ENCODE results near the gene CNTN1.

Gene CNTN1

DNA sequence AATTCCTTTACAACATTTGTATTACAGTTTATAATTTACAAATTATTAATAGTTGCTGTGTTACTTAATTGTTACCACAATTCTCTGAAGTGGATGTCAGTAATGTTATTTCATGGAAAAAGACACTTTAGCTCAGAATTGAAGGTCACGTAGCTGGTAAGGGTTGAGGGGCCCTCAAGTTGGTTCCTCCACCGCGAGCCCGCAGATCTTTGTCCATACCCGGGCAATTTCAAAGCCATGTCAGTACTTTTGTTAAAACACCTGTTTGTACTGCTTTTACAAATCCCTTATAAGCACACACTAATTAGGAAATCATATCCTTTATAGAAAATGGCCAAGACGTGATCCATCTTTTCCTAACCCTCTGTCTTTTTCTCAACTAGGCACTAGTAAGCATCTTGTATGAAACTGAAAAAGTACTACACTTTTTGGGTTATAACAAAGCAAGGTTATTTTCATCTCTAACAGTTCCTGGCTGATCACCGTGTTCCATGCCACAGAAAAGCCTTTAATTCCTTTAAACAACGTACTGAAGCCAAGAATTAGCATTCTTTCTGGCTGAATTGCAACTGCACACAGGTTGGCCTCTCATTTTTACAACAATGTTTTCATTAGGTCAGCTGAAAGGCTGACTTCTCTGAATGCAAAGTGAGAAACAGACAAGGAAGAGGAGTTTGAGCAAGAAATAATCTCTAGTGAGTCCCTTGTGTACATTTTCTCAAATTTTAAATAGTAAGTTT is 76.1 kb downstream of the CNTN1 start:
- no peak overlapping the region for H3K27ac ChIP-seq
- TF ChIP-seq, protein P1, sequence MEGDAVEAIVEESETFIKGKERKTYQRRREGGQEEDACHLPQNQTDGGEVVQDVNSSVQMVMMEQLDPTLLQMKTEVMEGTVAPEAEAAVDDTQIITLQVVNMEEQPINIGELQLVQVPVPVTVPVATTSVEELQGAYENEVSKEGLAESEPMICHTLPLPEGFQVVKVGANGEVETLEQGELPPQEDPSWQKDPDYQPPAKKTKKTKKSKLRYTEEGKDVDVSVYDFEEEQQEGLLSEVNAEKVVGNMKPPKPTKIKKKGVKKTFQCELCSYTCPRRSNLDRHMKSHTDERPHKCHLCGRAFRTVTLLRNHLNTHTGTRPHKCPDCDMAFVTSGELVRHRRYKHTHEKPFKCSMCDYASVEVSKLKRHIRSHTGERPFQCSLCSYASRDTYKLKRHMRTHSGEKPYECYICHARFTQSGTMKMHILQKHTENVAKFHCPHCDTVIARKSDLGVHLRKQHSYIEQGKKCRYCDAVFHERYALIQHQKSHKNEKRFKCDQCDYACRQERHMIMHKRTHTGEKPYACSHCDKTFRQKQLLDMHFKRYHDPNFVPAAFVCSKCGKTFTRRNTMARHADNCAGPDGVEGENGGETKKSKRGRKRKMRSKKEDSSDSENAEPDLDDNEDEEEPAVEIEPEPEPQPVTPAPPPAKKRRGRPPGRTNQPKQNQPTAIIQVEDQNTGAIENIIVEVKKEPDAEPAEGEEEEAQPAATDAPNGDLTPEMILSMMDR (conservative IDR thresholded peaks at IDR 0.05) = no peak

DNA sequence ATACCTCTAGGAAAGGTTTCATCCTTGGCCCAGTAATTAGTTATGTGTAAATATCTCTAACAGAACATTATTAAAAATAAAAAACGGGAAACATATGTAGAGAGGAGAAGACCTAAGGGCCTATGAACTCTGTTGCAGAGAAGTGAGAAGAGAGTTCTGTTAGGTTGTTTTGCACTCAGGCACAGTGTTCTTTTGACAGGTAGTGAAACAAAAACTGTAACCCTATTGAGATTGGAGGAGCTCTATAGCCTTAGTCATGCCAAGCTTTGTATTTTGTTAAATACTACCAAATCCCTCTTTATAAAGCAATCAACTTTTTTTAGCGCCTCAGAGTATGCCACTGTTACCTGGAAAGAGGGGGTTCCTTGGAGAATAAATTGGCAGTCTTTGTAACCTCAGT is 77.6 kb downstream of the CNTN1 start:
- H3K27ac ChIP-seq = no peak overlapping the region
- TF ChIP-seq, protein P1 (conservative IDR thresholded peaks at IDR 0.05) = no peak

DNA sequence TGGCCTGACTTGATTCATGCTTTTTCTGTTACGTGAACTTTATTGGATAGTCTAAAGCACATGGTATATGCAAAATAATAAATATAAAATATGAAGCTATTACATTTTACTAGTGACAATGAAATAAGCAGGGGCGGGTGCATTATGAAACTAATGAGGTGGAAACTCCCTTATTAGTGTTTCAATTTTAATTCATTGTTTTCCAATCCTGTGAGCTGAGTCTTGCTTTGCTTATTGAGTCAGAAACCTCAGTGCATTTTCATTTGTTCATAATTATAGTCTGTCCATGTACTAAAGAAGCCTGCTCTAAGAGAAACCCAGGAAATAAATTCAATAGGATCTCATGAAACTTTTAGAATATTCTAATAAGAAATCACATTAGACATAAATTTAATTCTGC is 78.5 kb downstream of the CNTN1 start:
- TF ChIP-seq, protein P1 (conservative IDR thresholded peaks at IDR 0.05) = no peak
- H3K27ac ChIP-seq = no peak overlapping the region

GRCh38 chr12:40775661-40776060 is 83.4 kb downstream of the CNTN1 start:
- TF ChIP-seq, protein P1 (conservative IDR thresholded peaks at IDR 0.05) = no peak
- no peak overlapping the region for H3K27ac ChIP-seq

DNA sequence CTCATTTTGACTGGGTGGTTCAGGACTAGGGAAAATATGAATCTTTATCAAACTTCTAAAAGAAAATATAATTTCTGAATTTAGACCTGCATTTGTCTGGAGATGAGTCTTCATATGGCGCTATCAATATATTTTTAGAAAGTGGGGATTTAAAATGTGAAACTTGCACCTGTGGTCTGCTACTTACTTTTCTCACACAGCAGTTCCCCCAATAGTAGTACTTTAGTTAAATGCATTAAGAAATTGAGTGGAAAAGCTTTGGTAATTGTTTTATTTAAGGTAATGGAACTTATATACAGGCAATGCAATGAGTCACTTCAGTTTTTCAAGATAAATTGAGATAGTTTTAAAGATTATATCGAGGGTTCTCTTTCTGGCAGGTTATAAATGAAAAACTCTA is 91.9 kb downstream of the CNTN1 start:
- no peak overlapping the region for H3K27ac ChIP-seq
- TF ChIP-seq, protein P1 (conservative IDR thresholded peaks at IDR 0.05) = no peak

DNA sequence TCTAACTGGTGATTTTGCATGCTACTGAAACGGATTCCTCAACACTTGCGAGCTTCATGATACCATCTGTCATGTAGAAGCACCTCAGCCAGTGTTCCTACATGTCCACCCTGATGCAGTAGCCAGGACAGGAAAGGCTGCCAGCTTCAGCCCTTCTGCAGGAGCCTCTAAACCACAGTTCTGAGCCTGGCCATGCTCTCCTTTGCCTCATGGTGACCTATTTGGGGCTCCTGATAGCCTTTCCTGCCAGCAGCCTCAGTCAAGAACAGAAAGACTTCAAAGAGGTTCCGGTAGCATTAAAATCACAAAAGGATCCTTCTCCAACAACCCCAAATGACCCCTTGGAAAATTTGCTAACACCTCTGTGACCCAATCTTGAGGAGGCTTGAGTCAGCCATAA is 96.0 kb downstream of the CNTN1 start:
- no peak overlapping the region for H3K27ac ChIP-seq
- TF ChIP-seq, protein P1 (conservative IDR thresholded peaks at IDR 0.05) = no peak

DNA sequence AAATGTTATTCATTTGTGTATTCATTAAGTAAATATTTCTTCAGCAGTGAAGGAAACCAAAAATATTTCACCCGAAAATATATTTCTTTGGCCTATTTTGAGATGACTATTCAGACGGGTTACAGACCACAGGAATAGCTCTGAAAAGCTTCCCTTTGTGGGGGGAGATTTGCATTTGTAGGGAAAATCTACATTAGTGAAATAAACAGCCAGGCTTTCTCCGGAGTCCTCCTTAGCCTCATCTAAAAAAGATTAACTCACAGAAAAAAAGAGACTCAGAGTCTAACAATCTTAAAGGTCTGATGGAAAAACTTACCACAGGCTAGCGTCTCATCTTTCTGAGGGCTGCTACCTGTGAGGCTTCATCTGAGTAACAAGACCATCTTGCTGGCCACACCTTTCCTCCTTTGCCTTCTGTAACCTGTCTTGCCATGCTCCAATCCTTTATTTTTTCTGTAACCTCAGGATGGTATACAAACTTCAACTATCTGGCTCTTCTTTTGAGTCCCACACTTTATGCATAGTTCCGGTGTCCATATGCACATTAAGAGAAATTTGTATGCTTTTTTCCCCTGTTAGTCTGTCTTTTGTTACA is 100.7 kb downstream of the CNTN1 start:
- no peak overlapping the region for H3K27ac ChIP-seq
- TF ChIP-seq, protein P1 (conservative IDR thresholded peaks at IDR 0.05) = no peak

All from VCaP (cell line).